Keratinocyte (primary cell): ENCODE results near the gene MAP4K3.

ENCODE experiments used
- CTCF ChIP-seq, 3 experiments: IDR thresholded peaks in 1 of 3; conservative IDR thresholded peaks in 1 of 3; optimal IDR thresholded peaks in 1 of 3; 2 replicates in 2 of 3; 3 replicates in 1 of 3; pipeline versions ENCODE3 to v1.5.1; 2011; ENCODE audit warnings: low read length in 3 of 3, mild to moderate bottlenecking in 3 of 3, moderate library complexity in 2 of 3, control low read depth in 1 of 3, inconsistent platforms in 1 of 3; ENCODE audit not compliant: insufficient read depth in 2 of 3; ENCODE audit errors: extremely low read depth in 1 of 3
- EZH2 ChIP-seq: IDR thresholded peaks from one replicate; pipeline ENCODE4 v1.6.1; 2012; ENCODE audit warnings: inconsistent platforms, mild to moderate bottlenecking, low read length, moderate library complexity

GRCh38 chr2:39368846-39369245, 68.2 kb downstream of the MAP4K3 start:
- TF ChIP-seq CTCF (optimal IDR thresholded peaks at IDR 0.05 in 1 of 3, IDR thresholded peaks at IDR 0.05 in 1 of 3, conservative IDR thresholded peaks at IDR 0.05 in 1 of 3; ENCODE audit: extremely low read depth in 1 of 3, insufficient read depth in 2 of 3, low read length in 3 of 3) (no peak), EZH2 (no peak)
